Omental fat pad (tissue), 4 donors: ENCODE results near the gene FAM120A. TPM values are rescaled to one million over a fixed set of nuclear protein-coding genes. Genes with fewer than 3 reads are reported as not detected.

Experiments
- ATAC-seq: fragments of 150-250 bp; one replicate; pipeline ENCODE4 v1.9.1; 2016; ENCODE audit warnings: mild to moderate bottlenecking, moderate library complexity; ENCODE audit not compliant: low FRiP score
- DNase-seq: peaks from one replicate; pipeline ENCODE4 v3.0.0-alpha.2; 2019; ENCODE audit warnings: low spot score
- CTCF ChIP-seq, 3 donors: fragments of 450-650 bp; IDR thresholded peaks; one replicate each; pipeline ENCODE4 v1.5.1; 2016 to 2017; ENCODE audit warnings: antibody characterized with exemption in 3 of 3, mild to moderate bottlenecking in 3 of 3, moderate library complexity in 2 of 3
- total RNA-seq, 4 donors: library from RNA; depleted of rRNA; stranded (reverse); fragments of >200 nt; gene quantifications; one replicate each; pipeline ENCODE4 v1.1.0, GENCODE V29; 2016

FAM120A gene
- total RNA-seq, 4 donors from 2014 or later: 85.3 to 111 (median 102) TPM

DNA sequence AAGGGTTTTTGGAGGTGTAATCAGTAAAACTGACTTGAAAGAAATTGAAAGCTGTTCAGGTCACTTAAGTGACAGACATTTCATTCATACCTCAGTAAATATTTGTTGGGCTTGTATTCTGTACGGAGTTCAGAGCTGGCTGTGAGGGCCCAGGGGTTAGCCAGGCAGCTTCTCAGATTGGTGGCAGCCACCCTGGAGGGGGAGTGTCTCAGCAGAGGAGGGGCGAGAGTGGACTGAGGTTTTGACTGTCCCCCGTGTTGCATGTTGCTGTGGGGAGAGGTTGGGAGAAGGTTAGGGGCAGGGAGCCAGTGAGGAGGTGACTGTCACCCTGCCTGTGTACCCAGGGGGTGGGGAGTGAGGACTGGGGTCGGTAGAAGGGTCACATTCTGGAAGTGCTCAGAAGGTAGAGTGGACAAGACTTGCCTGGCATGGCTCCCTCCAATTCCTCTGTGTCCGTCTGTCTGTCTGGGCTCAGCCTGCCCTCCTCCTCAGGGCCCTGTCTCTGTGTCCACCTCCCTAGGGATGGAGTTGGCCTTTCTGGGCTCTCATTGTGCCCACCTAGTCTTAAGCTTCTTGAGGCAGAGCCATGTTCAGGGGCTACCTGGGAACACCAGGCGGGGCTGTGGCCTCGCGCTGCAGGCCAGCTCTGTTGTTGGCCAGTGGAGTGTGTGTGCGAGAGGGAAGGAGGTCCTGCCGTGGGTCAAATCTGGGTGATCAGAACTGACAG is 129.3 kb downstream of the FAM120A start:
- DNase-seq: no peak
- no peak for ATAC-seq
- TF ChIP-seq CTCF (IDR thresholded peaks at IDR 0.05): no peak

- TF ChIP-seq CTCF (IDR thresholded peaks at IDR 0.05): no peak
- no peak for DNase-seq
Measured at GRCh38 chr9:93582115-93582514, 130.6 kb downstream of the FAM120A start.

DNA sequence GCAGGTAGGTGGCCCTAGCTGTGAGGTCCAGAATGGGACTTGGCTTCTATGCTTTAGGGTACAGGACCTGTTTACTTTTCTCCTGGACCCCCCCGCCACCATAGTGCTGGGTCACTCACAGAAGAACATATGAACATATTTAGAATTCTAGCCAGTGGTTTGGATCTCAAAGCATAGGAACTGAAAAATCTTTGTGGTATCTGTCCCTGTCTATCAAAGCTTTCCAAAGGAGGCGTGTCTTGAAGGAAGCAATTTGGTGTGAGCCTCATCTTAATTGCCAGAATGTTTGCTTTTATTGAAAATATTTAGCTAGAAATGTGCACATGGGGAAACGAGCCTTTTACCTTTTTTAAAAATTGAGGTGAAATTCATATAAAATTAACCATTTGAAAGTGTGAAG is 131.1 kb downstream of the FAM120A start:
- no peak for TF ChIP-seq CTCF (IDR thresholded peaks at IDR 0.05)
- DNase-seq: no peak
- ATAC-seq: no peak

More at GRCh38 chr9:93582115-93582514, 130.6 kb downstream of the FAM120A start:
- ATAC-seq: no peak

DNA sequence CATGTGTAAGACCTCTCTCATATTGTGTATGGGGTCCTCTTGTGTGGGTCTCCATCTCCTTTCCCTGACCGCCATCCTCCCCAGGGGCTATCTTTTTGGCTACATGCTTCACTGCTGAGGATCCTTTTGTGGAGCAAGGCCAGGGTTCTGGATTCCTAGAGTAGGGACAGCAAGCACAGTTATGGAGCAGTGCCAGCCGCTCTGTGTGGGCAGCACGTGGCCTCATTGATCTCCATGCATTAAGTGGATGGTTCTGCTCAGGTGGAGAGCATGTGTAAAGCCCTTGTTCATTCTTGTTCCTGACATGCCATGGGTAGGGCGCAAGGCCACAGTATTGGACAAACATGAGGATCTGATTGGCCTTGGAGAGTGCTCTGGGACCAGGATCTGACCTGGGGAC is 133.8 kb downstream of the FAM120A start:
- DNase-seq (no peak), ATAC-seq (no peak)
- TF ChIP-seq CTCF (IDR thresholded peaks at IDR 0.05): no peak

- no peak for TF ChIP-seq CTCF (IDR thresholded peaks at IDR 0.05)
- DNase-seq (no peak), ATAC-seq (no peak)
Measured at GRCh38 chr9:93585695-93586094, 134.2 kb downstream of the FAM120A start.

DNA sequence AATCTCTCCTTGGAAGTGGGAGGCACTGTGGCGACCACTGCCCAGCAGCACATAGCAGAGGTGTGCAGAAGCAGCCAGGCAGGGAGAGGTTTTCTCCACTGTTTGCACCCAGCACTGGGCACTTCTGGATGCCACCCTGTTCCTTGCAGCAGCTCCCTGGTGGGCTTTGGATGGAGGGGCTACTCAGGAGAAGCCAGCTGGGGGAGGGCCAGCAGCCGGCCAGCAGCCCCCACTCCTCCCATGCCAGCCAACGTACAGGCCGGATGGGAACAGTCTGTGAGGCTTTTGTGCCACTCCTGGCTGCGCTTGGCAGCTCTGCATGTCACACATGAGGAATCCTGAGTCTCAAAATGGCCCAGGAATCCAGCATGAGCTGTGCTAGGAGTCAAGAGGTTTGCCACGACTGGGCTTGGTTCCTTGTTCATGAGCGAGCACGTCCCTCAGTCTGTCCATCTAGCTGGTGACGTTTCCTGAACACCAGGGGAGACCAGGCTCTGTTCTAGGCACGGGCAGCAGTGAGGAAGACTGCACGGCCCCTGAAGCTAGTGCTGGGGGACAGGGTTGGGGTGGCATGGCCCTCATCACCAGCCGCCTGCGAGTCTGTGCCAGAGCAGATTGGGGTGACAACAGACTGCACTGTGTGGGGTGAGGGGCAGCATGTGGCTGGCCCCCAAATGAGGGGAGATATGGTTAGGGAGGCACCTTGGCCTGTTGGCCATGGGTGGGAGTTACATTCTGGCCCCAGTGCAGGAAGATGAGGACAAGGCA is 135.0 kb downstream of the FAM120A start:
- DNase-seq (no peak), ATAC-seq (no peak)
- TF ChIP-seq CTCF (IDR thresholded peaks at IDR 0.05): no peak

- no peak for ATAC-seq
- TF ChIP-seq CTCF (IDR thresholded peaks at IDR 0.05): no peak
- no peak for DNase-seq
Measured at GRCh38 chr9:93587284-93587650, 135.8 kb downstream of the FAM120A start.
